ENCODE measurements around the gene BEND7.

- TF ChIP-seq GABPA (IDR thresholded peaks at IDR 0.05; ENCODE audit: low read depth) (no peak), POLR2AphosphoS5 (IDR thresholded peaks at IDR 0.05; ENCODE audit: low read depth) (no peak)
- TF ChIP-seq, protein P1, sequence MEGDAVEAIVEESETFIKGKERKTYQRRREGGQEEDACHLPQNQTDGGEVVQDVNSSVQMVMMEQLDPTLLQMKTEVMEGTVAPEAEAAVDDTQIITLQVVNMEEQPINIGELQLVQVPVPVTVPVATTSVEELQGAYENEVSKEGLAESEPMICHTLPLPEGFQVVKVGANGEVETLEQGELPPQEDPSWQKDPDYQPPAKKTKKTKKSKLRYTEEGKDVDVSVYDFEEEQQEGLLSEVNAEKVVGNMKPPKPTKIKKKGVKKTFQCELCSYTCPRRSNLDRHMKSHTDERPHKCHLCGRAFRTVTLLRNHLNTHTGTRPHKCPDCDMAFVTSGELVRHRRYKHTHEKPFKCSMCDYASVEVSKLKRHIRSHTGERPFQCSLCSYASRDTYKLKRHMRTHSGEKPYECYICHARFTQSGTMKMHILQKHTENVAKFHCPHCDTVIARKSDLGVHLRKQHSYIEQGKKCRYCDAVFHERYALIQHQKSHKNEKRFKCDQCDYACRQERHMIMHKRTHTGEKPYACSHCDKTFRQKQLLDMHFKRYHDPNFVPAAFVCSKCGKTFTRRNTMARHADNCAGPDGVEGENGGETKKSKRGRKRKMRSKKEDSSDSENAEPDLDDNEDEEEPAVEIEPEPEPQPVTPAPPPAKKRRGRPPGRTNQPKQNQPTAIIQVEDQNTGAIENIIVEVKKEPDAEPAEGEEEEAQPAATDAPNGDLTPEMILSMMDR (IDR thresholded peaks at IDR 0.05; ENCODE audit: insufficient read depth, low read length) = no peak
- TF ChIP-seq, protein P2, sequence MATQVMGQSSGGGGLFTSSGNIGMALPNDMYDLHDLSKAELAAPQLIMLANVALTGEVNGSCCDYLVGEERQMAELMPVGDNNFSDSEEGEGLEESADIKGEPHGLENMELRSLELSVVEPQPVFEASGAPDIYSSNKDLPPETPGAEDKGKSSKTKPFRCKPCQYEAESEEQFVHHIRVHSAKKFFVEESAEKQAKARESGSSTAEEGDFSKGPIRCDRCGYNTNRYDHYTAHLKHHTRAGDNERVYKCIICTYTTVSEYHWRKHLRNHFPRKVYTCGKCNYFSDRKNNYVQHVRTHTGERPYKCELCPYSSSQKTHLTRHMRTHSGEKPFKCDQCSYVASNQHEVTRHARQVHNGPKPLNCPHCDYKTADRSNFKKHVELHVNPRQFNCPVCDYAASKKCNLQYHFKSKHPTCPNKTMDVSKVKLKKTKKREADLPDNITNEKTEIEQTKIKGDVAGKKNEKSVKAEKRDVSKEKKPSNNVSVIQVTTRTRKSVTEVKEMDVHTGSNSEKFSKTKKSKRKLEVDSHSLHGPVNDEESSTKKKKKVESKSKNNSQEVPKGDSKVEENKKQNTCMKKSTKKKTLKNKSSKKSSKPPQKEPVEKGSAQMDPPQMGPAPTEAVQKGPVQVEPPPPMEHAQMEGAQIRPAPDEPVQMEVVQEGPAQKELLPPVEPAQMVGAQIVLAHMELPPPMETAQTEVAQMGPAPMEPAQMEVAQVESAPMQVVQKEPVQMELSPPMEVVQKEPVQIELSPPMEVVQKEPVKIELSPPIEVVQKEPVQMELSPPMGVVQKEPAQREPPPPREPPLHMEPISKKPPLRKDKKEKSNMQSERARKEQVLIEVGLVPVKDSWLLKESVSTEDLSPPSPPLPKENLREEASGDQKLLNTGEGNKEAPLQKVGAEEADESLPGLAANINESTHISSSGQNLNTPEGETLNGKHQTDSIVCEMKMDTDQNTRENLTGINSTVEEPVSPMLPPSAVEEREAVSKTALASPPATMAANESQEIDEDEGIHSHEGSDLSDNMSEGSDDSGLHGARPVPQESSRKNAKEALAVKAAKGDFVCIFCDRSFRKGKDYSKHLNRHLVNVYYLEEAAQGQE (IDR thresholded peaks at IDR 0.05; ENCODE audit: insufficient replicate concordance, low read depth) = no peak
Observed at GRCh38 chr10:13483073-13483472, 45.7 kb downstream of the BEND7 start.
